GM13977 (cell line): ENCODE results near the gene RTKN2.

Experiments
- DNase-seq: peaks from one replicate; pipeline ENCODE4 v3.0.0; 2012; ENCODE audit warnings: low spot score
- in situ Hi-C: fragments of 300-500 bp; cut with MboI; formaldehyde crosslinking; loops from one replicate; pipeline ENCODE4 v1.12.0; 2022; ENCODE audit warnings: low sequenced_read_pairs, low pct_unique_long_range_greater_than_20kb, mixed read lengths, inconsistent platforms; ENCODE audit not compliant: unreplicated experiment
- TF ChIP-seq, protein P1 (sequence below): IDR thresholded peaks from 2 replicates; pipeline ENCODE4 v1.5.1; 2012; ENCODE audit warnings: mild to moderate bottlenecking, control low read depth; ENCODE audit not compliant: insufficient read depth; ENCODE audit errors: extremely low read depth, missing control alignments

RTKN2 gene

DNA sequence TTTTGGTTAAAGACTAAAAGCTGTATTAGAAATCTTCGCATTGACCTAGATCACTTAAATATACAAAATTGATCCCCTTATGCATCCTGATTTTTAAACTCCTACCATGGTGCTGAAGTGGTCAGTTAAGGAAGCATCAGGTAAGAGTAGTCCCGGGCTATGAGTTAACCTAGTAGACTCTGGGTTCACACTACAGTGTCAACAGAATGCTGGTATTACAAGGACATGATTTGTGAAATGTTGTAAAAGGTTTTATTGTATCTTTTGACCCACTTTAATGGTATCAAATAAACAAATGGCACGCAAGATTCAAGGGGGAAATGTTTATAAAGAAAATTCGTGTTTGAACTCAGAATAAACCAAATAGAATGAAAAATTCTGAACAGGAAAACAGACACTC is 36.8 kb downstream of the RTKN2 start:
- no peak for DNase-seq
- TF ChIP-seq, protein P1, sequence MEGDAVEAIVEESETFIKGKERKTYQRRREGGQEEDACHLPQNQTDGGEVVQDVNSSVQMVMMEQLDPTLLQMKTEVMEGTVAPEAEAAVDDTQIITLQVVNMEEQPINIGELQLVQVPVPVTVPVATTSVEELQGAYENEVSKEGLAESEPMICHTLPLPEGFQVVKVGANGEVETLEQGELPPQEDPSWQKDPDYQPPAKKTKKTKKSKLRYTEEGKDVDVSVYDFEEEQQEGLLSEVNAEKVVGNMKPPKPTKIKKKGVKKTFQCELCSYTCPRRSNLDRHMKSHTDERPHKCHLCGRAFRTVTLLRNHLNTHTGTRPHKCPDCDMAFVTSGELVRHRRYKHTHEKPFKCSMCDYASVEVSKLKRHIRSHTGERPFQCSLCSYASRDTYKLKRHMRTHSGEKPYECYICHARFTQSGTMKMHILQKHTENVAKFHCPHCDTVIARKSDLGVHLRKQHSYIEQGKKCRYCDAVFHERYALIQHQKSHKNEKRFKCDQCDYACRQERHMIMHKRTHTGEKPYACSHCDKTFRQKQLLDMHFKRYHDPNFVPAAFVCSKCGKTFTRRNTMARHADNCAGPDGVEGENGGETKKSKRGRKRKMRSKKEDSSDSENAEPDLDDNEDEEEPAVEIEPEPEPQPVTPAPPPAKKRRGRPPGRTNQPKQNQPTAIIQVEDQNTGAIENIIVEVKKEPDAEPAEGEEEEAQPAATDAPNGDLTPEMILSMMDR, result no peak
- in situ Hi-C loops, result loop anchor here (25.0 kb wide), 1 partner anchor 320 kb away; the partner anchor contains the start of gene ARID5B

DNA sequence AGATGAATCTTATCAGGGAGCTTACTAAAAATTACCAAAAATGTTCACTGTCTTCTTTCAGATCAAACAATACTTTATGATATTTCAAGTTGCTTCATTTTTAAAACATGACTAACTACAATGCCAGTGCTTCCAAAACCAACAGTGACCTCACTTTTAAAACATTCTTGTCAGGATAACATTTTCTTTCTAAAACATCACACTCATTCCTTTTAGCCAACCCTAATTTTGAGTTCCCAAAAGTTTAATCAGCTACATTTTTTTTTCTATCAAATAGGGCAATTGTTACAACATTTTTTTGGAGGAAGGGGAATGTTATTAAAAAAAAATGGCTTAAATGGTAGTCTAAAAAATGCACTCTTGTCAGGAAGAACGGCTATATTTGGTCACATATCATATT is 37.3 kb downstream of the RTKN2 start:
- DNase-seq, result no peak
- in situ Hi-C loops, result loop anchor here (25.0 kb wide), 1 partner anchor 319 kb away; the partner anchor contains the start of gene ARID5B
- TF ChIP-seq, protein P1, result no peak

DNA sequence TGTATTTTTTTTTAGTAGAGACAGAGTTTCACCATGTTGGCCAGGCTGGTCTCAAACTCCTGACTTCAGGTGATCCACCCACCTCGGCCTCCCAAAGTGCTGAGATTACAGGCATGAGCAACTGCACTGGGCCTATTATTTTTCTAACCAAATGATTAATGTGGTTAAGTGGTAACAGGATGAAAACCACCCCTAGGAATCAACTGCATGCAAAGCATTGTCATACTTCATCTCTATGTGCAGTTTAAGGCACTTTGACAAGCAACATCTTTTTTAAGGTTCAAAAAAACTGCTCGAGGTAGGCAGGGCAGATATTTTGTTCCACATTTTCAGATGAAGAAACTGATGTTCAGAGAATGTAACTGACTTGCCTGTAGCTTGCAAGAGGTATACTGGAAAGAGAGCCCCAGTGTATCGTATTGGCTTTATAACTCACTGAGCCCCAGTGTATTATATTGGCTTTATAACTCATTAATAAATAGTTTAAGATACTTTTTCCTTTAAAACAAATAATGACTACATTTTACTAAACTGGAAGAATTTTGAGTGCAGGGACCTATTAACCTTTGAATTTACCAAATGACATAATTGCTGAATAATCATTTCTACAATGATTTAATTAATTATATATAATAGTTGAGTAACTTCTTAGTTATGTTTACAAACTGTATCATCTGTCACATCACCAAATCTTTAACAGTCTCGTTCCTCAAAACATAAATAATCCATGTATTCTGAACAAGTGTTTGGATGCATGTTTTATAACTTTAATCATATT is 38.1 kb downstream of the RTKN2 start:
- no peak for DNase-seq
- TF ChIP-seq, protein P1, result no peak
- in situ Hi-C loops, result loop anchor here (25.0 kb wide), 1 partner anchor 318 kb away; the partner anchor contains the start of gene ARID5B

- in situ Hi-C loops, result loop anchor here (25.0 kb wide), 1 partner anchor 313 kb away; the partner anchor contains the start of gene ARID5B
- no peak for DNase-seq
- TF ChIP-seq, protein P1, result no peak
These were observed 43.3 kb downstream of the RTKN2 start for GRCh38 chr10:62225362-62225761.

DNA sequence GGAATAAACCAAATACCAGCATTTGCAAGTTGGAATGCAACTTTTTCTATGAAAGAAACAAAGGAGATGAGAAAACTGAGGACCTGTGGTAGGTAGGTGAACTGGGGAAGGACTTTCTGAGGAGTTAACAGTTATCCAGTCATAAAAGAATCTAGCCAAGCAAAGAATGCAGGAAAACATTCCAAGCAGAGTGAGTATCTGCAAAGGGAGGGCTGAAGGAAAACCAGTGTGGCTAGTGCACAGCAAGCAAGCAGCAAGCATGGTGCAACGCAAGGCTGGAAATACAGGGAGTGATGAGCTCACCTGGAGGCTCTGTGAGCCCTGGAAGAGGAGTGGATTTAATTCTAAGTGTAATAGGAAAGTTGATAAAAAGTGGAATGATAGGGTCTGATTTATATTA is 44.0 kb downstream of the RTKN2 start:
- DNase-seq, result no peak
- TF ChIP-seq, protein P1, result no peak
- in situ Hi-C loops, result loop anchor here (25.0 kb wide), 1 partner anchor 312 kb away; the partner anchor contains the start of gene ARID5B

GRCh38 chr10:62217683-62218082 is 51.0 kb downstream of the RTKN2 start:
- TF ChIP-seq, protein P1, result no peak
- DNase-seq, result no peak
- in situ Hi-C loops, result no loop called here
